Activated B cell treated with CpG ODN at 0.5 μM for 24 hours (primary cell): ENCODE results near the gene TBXAS1. TPM values are rescaled to one million over a fixed set of nuclear protein-coding genes. Genes with fewer than 3 reads are reported as not detected.

Source experiments
- ATAC-seq: fragments of 200-7000 bp; cut with Tn5 transposase; one replicate; pipeline ENCODE4 v1.10.0; 2021; ENCODE audit warnings: low read depth, mild to moderate bottlenecking, moderate library complexity
- CTCF ChIA-PET: fragments of 350-600 bp; sonication (Branson Sonifier 250); formaldehyde crosslinking; loops from one replicate; lab custom pipeline; 2021; ENCODE audit warnings: antibody characterized with exemption; lab: Charles Lee
- POLR2A ChIA-PET: fragments of 350-600 bp; sonication (Branson Sonifier 250); formaldehyde crosslinking; loops from one replicate; lab custom pipeline; 2021; ENCODE audit warnings: antibody characterized with exemption; lab: Charles Lee
- DNase-seq: peaks from one replicate; pipeline ENCODE4 v3.0.0; 2022
- H3K27ac Mint-ChIP-seq: one replicate; pipeline ENCODE4 v1.8.0; 2020; ENCODE audit warnings: mixed read lengths
- H3K27me3 Mint-ChIP-seq: one replicate; pipeline ENCODE4 v1.8.0; 2021; ENCODE audit warnings: mixed read lengths
- H3K36me3 Mint-ChIP-seq: one replicate; pipeline ENCODE4 v1.8.0; 2021; ENCODE audit warnings: low read depth, mixed read lengths
- H3K4me1 Mint-ChIP-seq: one replicate; pipeline ENCODE4 v1.8.0; 2021; ENCODE audit warnings: mixed read lengths
- H3K4me3 Mint-ChIP-seq: one replicate; pipeline ENCODE4 v1.8.0; 2020; ENCODE audit warnings: mild to moderate bottlenecking, mixed read lengths
- H3K9me3 Mint-ChIP-seq: one replicate; pipeline ENCODE4 v1.8.0; 2020; ENCODE audit warnings: mixed read lengths
- intact Hi-C: fragments of 100-400 bp; cut with micrococcal nuclease; formaldehyde crosslinking; loops from one replicate; pipeline ENCODE4 v1.15.1; 2024
- total RNA-seq: library from RNA; stranded (reverse); gene quantifications from 2 replicates; pipeline ENCODE4 v1.2.3, GENCODE V29; 2022
- TF ChIP-seq, protein P1 (sequence below): fragments of 200-600 bp; IDR thresholded peaks from one replicate; pipeline ENCODE4 v1.8.0; 2022; ENCODE audit warnings: antibody characterized with exemption, mild to moderate bottlenecking

TBXAS1 gene
- total RNA-seq, 1 donor from 2014 or later = 3.8 TPM

DNA sequence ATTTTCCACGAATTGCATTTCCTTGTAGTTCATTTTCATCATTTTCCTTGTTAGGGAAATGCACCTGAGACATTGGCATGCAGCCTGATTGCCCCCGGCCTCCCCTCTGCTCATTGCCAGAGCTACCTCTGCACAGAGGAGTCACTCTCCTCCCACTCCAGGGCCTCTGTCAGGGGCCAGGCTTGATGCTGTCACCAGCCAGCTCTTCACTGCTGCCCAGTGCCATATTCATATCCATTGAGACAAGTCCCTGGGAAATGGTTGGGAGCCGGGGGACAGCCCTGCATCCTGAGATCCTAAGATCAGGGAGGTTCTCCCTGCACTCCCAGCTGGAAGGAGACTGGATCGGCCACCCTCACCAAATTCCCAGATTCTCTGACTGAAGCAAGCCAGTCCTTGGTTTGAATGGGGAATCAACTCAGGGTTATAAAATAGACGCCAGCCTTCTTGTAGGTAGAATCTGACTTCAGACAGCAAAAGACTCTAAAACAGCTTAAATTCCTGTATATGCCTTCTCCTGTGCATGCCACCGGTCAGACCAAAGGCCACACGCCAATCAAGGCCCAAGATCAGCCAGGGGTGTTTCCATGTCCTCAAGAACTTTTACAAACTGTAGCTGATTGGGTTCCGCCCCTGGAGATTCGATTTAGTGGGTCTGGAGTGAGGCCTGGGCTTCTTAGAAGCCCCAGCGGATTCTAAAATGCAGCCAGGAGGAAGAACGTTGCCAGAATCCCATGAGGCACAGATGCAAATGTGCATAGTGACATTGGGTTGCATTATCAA lies 147.2 kb downstream of the TBXAS1 start:
- ChIA-PET CTCF (no interaction called here), POLR2A (no interaction called here)
- H3K9me3 Mint-ChIP-seq = no peaks in the 10 kb centered on the region
- no peaks in the 10 kb centered on the region for H3K4me1 Mint-ChIP-seq
- intact Hi-C loops = no loop called here
- peaks cover 3% of the 10 kb centered on the region for H3K27me3 Mint-ChIP-seq
- no peak for DNase-seq
- TF ChIP-seq, protein P1, sequence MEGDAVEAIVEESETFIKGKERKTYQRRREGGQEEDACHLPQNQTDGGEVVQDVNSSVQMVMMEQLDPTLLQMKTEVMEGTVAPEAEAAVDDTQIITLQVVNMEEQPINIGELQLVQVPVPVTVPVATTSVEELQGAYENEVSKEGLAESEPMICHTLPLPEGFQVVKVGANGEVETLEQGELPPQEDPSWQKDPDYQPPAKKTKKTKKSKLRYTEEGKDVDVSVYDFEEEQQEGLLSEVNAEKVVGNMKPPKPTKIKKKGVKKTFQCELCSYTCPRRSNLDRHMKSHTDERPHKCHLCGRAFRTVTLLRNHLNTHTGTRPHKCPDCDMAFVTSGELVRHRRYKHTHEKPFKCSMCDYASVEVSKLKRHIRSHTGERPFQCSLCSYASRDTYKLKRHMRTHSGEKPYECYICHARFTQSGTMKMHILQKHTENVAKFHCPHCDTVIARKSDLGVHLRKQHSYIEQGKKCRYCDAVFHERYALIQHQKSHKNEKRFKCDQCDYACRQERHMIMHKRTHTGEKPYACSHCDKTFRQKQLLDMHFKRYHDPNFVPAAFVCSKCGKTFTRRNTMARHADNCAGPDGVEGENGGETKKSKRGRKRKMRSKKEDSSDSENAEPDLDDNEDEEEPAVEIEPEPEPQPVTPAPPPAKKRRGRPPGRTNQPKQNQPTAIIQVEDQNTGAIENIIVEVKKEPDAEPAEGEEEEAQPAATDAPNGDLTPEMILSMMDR = no peak
- no peak overlapping the region for H3K4me3 Mint-ChIP-seq
- no peaks in the 10 kb centered on the region for H3K36me3 Mint-ChIP-seq
- no peak overlapping the region for H3K27ac Mint-ChIP-seq
- ATAC-seq = no peak

DNA sequence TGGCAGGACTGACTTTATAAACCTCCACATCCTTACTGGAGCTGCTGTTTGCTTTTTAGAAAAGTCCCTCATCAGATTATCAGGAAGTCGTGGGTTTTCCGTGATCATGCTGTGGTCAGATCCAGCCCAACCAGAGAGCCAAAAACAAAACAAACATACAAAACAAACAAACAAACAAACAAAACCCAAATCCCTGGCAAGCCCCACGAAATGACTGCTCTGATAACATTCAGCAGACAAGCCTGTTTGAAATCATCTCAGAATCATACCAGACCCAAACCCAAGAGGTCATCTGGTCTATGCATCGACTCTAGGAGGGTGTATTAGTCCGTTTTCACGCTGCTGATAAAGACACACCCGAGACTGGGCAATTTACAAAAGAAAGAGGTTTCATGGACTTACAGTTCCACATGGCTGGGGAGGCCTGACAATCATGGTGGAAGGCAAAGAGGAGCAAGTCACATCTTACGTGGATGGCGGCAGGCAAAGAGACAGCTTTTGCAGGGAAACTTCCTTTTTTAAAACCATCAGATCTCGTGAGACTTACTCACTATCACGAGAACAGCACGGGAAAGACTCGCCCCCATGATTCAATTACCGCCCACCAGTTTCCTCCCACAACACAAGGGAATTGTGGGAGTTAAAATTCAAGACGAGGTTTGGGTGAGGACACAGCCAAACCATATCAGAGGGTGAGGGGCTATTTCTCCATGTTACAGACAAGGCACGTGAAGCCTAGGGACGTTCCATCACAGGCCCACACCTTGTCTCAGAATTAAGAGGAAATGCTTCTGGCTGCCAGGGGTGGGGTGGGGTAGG lies 148.0 kb downstream of the TBXAS1 start:
- TF ChIP-seq, protein P1 = no peak
- Mint-ChIP-seq H3K27me3 (peaks cover 3% of the 10 kb centered on the region), H3K9me3 (no peaks in the 10 kb centered on the region), H3K36me3 (no peaks in the 10 kb centered on the region), H3K4me1 (no peaks in the 10 kb centered on the region), H3K4me3 (no peak overlapping the region), H3K27ac (no peak overlapping the region)
- CTCF ChIA-PET = no interaction called here
- DNase-seq (no peak), ATAC-seq (no peak)
- POLR2A ChIA-PET = no interaction called here
- intact Hi-C loops = no loop called here

DNA sequence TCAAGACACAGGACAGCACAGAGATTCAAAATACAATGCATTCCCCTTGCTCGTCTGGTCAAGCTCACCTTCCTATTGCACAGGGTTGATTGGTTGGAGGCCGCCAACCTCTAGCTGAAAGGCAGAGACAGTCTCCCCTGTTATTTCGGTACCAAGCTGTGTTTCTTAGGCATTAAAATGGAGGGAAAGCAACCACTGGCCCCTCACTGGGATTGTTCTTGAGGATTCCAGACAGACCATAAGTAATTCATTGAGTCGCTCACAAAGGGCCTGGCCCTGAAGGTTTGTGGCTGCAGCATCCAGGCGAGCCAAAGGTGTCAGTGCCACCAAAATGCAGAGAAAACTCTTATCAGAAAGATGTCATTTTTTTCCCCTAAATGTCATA lies 152.4 kb downstream of the TBXAS1 start:
- H3K27ac Mint-ChIP-seq = no peak overlapping the region

DNA sequence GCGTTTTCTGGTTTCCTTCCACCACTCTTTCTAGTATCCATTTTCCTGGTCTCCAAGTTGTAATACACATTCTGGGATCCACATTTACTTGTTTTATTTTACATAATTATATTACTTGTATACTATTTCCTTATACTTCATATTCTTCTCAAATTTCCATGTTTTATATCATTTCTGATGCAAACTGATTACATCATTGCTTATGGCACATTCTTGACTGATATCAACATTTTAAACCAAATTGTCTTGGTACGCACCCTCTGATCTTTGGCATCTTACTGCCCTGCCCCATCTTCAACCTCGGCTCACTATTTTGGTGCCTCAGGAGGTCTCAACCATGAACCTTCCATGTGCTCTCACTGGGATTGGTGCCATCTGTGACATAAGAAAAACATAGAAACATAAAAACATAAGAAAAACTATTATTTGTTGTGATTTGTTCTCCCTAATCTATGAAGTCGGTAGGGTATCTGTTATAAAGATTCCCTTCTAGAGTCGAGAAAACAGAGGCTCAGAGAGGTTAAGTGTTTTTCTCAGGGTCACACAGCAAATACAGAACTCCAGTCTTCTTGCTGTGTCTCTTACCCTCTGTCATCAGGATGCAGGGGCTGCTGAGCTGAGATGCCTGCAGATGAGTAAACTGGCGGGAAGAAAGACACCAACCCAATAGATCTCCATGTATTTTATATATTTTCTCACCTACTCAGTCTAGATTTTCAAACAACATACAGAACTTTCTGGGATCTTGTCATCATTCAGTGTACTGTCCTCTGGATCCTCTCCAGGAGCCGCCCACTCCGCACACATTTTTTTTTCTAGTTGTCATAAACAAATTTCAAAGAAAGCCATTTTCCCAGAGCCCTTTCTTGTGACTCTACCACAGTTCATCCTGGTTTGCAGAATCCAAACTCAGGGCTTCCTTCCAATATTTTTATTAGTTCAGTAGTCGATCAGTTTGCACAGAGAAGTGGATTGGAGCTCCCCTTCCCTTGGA lies 154.2 kb downstream of the TBXAS1 start:
- Mint-ChIP-seq H3K4me1 (no peaks in the 10 kb centered on the region), H3K4me3 (no peak overlapping the region), H3K9me3 (no peaks in the 10 kb centered on the region), H3K36me3 (no peaks in the 10 kb centered on the region), H3K27me3 (peaks cover 4% of the 10 kb centered on the region), H3K27ac (no peak overlapping the region)
- POLR2A ChIA-PET = no interaction called here
- ATAC-seq = no peak
- DNase-seq = no peak
- CTCF ChIA-PET = no interaction called here
- intact Hi-C loops = no loop called here
- TF ChIP-seq, protein P1 = no peak

More for the DNA sequence above, 152.4 kb downstream of the TBXAS1 start:
- ChIA-PET CTCF (no interaction called here), POLR2A (no interaction called here)
- ATAC-seq = no peak
- Mint-ChIP-seq H3K4me1 (no peaks in the 10 kb centered on the region), H3K4me3 (no peak overlapping the region), H3K27me3 (peaks cover 4% of the 10 kb centered on the region), H3K9me3 (no peaks in the 10 kb centered on the region), H3K36me3 (no peaks in the 10 kb centered on the region)
- intact Hi-C loops = no loop called here
- TF ChIP-seq, protein P1 = no peak
- no peak for DNase-seq
